Hematopoietic multipotent progenitor cell treated with erythropoietin and hydrocortisone succinate and interleukin-3 and kit ligand, for 6 days (in vitro differentiated cells): ENCODE results near the gene CHCHD2.
"Not testable (repeated sequence)": the region's sequence is repeated elsewhere in the genome, so short reads cannot be mapped to it uniquely, and the experiment has no call there.

Experiments
- DNase-seq: peaks from one replicate; pipeline ENCODE4 v3.0.0-alpha.2; 2015

Gene CHCHD2

GRCh38 chr7:56081626-56082340 lies 24.5 kb downstream of the CHCHD2 start:
- no peak for DNase-seq

GRCh38 chr7:56080726-56081435 lies 25.4 kb downstream of the CHCHD2 start:
- not testable (repeated sequence) for DNase-seq

GRCh38 chr7:56079450-56080185 lies 26.7 kb downstream of the CHCHD2 start:
- peak; percentile 33 for DNase-seq

- no peak for DNase-seq
Observed at GRCh38 chr7:56078196-56078595, 28.1 kb downstream of the CHCHD2 start.

- no peak for DNase-seq
Observed at GRCh38 chr7:56077681-56078080, 28.6 kb downstream of the CHCHD2 start.

- DNase-seq, result peak; percentile 90
Observed at GRCh38 chr7:56074371-56074791, 31.9 kb downstream of the CHCHD2 start.

- DNase-seq, result not testable (repeated sequence)
Observed at GRCh38 chr7:56066376-56066775, 39.9 kb downstream of the CHCHD2 start.

GRCh38 chr7:56063882-56064625 lies 42.2 kb downstream of the CHCHD2 start, which contains the start of gene SUMF2:
TSS of gene SUMF2 (plus strand) at chr7:56064286. CDS start at chr7:56064312, 26 bp downstream.
- peak; percentile 95 for DNase-seq

- DNase-seq, result no peak
Observed at GRCh38 chr7:56063500-56063881, 42.8 kb downstream of the CHCHD2 start.

- peak; percentile 74 for DNase-seq
Observed at GRCh38 chr7:56062382-56062781, 43.9 kb downstream of the CHCHD2 start.

- no peak for DNase-seq
Observed at GRCh38 chr7:56053993-56054392, 52.3 kb downstream of the CHCHD2 start.

GRCh38 chr7:56053379-56053778 lies 52.9 kb downstream of the CHCHD2 start:
- DNase-seq, result no peak
